Ascending aorta (tissue), 2 donors: ENCODE measurements around the gene STX1B. TPM values are rescaled to one million over a fixed set of nuclear protein-coding genes. Genes with fewer than 3 reads are reported as not detected.
A peak's percentile ranks its signal among the peaks of the same experiment; 100 is the strongest.

Experiments
- DNase-seq, 2 donors: peaks; one replicate each; pipeline ENCODE4 v3.0.0-alpha.2; 2019; ENCODE audit warnings: low spot score in 2 of 2
- H3K27ac ChIP-seq, 2 donors: fragments of 200-600 bp; sonication (generic); one replicate each; pipeline ENCODE4 v1.5.1; 2016 to 2017; ENCODE audit warnings: mild to moderate bottlenecking in 1 of 2
- H3K27me3 ChIP-seq: fragments of 200-600 bp; sonication (generic); one replicate; pipeline ENCODE4 v1.5.1; 2017
- H3K36me3 ChIP-seq, 2 donors: fragments of 200-600 bp; sonication (generic); one replicate each; pipeline ENCODE4 v1.5.1; 2016
- H3K4me1 ChIP-seq, 2 donors: fragments of 200-600 bp; sonication (generic); one replicate each; pipeline ENCODE4 v1.5.1; 2016 to 2017; ENCODE audit warnings: mild to moderate bottlenecking in 1 of 2
- H3K4me3 ChIP-seq, 2 donors: fragments of 200-600 bp; sonication (generic); one replicate each; pipeline ENCODE4 v1.5.1; 2016 to 2017; ENCODE audit warnings: mild to moderate bottlenecking in 1 of 2
- H3K9me3 ChIP-seq, 2 donors: fragments of 200-600 bp; sonication (generic); one replicate each; pipeline ENCODE4 v1.5.1; 2016
- intact Hi-C: fragments of 100-400 bp; cut with DNase I; formaldehyde crosslinking; loops from one replicate; pipeline ENCODE4 v1.15.1; 2023
- total RNA-seq: library from RNA; depleted of rRNA; stranded (reverse); fragments of >200 nt; gene quantifications from one replicate; pipeline ENCODE4 v1.1.0, GENCODE V29; 2016
- TF ChIP-seq, protein P1 (sequence below), 3 experiments: fragments of 200-600 bp in 2 of 3; fragments of 450-650 bp in 1 of 3; sonication (generic) in 2 of 3; IDR thresholded peaks; one replicate each; pipeline ENCODE4 v1.5.1; 2016 to 2019; ENCODE audit warnings: antibody characterized with exemption in 3 of 3, mild to moderate bottlenecking in 1 of 3, moderate library complexity in 1 of 3

The STX1B gene
- total RNA-seq, result 2.0 TPM

DNA sequence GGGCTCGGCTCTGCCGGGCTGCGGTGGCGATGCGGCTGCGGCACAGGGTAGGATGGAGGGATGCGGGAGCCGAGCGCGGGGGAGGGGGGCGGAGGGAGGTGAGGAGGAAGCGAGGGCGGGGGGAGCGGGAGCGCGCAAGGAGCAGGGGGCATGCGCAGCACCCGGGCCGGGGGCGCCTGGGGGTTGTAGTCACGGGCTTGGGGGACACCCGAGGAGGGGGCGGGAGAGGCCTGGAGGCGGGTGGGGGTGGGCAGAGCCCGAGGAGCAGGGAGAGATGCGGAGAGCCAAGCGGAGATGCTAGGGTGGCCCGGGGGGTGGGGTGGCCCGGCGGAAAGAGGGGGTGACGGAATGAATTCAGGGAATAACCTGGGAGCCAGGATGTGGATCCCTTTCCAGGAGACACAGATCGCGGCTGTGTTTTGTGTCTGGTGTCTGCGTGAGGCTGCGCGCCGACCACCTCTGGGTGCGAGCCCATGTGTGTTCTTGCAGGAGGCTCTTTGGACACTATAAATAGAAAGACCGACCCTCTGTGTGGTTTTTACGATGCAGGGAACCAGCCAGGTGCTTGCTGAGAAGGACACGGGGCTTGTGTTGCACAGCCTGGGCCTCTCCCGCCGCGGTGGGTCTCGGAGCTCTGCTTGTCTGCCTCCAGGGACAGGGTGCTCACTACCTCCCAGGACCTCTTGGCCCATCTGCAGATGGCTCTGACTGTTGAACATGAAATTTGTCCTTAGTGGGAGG is at the start of gene STX1B:
Gene STX1B (minus strand): TSS at position 54 of the 741 bp plus-strand sequence. CDS start 242 bp downstream, outside the sequence.
- intact Hi-C loops, result no loop called here
- H3K27me3 ChIP-seq, result peaks cover 5% of the 10 kb centered on the region

DNA sequence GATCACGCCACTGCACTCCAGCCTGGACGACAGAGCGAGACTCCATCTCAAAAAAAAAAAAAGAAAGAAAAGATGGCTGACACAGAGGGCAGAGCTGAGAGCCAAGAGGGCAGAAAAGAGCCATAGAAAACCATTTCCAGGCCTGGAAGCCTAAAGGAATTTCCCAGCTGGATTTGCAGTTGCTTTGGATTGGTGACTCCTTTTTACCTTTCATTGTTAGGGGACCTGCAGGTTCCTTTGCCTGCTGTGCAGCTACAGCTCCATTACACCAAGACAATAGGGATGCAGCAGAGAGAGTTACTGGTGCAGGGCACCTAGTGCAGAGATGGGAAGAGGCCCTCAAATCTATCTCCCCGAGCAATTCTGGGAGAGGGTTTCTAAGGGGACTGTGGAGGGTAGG is 45.2 kb upstream of the STX1B start:
- intact Hi-C loops, result no loop called here
- H3K9me3 ChIP-seq, result no peaks in the 10 kb centered on the region
- no peak overlapping the region for H3K4me3 ChIP-seq
- peaks cover 0 to 9% of the 10 kb centered on the region in 2 donors for H3K36me3 ChIP-seq
- TF ChIP-seq, protein P1, sequence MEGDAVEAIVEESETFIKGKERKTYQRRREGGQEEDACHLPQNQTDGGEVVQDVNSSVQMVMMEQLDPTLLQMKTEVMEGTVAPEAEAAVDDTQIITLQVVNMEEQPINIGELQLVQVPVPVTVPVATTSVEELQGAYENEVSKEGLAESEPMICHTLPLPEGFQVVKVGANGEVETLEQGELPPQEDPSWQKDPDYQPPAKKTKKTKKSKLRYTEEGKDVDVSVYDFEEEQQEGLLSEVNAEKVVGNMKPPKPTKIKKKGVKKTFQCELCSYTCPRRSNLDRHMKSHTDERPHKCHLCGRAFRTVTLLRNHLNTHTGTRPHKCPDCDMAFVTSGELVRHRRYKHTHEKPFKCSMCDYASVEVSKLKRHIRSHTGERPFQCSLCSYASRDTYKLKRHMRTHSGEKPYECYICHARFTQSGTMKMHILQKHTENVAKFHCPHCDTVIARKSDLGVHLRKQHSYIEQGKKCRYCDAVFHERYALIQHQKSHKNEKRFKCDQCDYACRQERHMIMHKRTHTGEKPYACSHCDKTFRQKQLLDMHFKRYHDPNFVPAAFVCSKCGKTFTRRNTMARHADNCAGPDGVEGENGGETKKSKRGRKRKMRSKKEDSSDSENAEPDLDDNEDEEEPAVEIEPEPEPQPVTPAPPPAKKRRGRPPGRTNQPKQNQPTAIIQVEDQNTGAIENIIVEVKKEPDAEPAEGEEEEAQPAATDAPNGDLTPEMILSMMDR (IDR thresholded peaks at IDR 0.05), result no peak
- no peak for DNase-seq
- H3K4me1 ChIP-seq, result no peaks in the 10 kb centered on the region
- H3K27me3 ChIP-seq, result no peaks in the 10 kb centered on the region
- H3K27ac ChIP-seq, result no peak overlapping the region

More for the DNA sequence above, at the start of gene STX1B:
- TF ChIP-seq, protein P1 (IDR thresholded peaks at IDR 0.05), result no peak
- Histone ChIP-seq H3K36me3 (no peaks in the 10 kb centered on the region), H3K4me1 (no peaks in the 10 kb centered on the region), H3K9me3 (no peaks in the 10 kb centered on the region), H3K27ac (no peak within 1 kb of the TSS), H3K4me3 (peak within 1 kb of the TSS in 1 of 2 donors; percentile 30)
- DNase-seq, result no peak

DNA sequence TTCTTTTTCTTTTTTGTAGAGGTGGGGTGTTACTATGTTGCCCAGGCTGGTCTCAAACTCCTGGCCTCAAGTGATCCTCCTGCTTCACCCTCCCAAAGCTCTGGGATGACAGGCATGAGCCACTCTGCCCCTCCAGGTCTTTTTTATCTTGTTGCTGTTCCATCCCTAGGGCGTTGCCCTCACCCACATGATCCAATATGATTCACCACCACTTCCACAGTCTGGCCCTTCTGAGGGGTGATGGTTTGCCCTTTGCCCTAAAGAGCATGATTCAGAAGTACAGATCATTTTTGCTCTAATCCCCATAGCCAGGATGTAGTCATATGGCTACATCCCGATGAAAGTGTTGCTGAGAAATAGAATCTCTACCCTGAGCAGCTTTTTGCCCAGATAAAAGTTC is 41.7 kb upstream of the STX1B start:
- Histone ChIP-seq H3K36me3 (no peaks in the 10 kb centered on the region), H3K27ac (no peak overlapping the region), H3K9me3 (no peaks in the 10 kb centered on the region), H3K4me1 (no peaks in the 10 kb centered on the region), H3K27me3 (no peaks in the 10 kb centered on the region), H3K4me3 (no peak overlapping the region)
- intact Hi-C loops, result no loop called here
- peak in 1 of 2 donors; percentile 74 for DNase-seq
- TF ChIP-seq, protein P1 (IDR thresholded peaks at IDR 0.05), result no peak

DNA sequence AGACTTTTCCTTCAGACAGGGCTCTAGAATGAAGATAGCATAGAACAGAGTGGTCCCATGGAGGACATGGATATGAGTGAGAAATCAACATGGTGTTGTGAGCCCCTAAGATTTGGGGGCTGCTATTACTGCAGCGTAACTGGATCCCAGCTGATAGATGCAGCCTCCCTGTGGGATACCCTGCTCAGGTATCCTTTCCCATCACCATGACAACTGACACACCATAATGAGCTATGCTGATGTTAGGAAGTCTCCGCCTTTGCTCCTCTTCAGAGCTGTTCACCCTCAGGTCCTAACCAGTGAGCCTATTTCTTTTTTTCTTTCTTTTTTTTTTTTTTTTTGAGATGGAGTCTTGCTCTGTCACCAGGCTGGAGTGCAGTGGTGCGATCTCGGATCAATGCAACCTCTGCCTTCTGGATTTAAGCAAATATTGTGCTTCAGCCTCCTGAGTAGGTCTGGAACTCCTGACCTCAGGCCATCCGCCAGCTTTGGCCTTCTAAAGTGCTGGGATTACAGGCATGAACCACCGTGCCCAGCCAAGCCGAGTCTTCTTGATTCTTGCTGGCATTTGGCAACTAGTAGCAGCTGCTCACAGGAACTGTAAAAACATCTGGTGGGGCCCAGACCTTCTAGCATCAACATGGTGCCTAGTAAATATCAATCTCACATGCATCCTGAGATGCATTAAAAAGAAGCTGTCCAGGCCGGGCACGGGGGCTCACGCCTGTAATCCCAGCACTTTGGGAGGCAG is 40.0 kb upstream of the STX1B start:
- Histone ChIP-seq H3K4me3 (no peak overlapping the region), H3K4me1 (no peaks in the 10 kb centered on the region), H3K9me3 (no peaks in the 10 kb centered on the region), H3K27me3 (no peaks in the 10 kb centered on the region), H3K36me3 (no peaks in the 10 kb centered on the region), H3K27ac (no peak overlapping the region)
- intact Hi-C loops, result no loop called here
- DNase-seq, result no peak
- TF ChIP-seq, protein P1 (IDR thresholded peaks at IDR 0.05), result no peak

DNA sequence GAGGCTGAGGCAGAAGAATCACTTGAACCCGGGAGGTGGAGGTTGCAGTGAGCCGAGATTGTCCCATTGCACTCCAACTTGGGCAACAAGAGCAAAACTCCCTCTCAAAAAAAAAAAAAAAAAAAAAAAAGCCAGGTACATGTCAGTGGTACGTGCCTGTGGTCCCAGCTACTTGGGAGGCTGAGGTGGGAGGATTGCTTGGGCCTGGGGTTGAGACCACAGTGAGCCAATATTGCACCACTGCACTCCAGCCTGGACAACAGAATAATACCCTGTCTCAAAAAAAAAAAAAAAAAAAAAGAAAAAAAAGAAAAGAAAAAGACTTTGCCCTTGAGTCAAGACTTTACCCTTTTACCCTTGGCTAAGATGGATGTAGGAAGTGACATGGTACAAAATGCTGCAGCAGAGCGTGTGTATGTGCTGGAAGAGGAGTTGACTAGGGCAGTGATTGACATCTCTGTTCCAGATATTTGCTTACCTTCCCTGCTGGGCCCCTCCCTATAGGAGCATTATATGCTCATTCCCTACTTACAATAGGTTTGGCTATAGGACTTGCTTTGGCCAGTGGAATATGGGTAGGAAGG is 33.6 kb upstream of the STX1B start:
- Histone ChIP-seq H3K4me1 (no peaks in the 10 kb centered on the region), H3K27me3 (no peaks in the 10 kb centered on the region), H3K36me3 (peaks cover 35 to 43% of the 10 kb centered on the region in 2 donors), H3K9me3 (no peaks in the 10 kb centered on the region), H3K4me3 (no peak overlapping the region), H3K27ac (no peak overlapping the region)
- no peak for DNase-seq
- intact Hi-C loops, result no loop called here
- TF ChIP-seq, protein P1 (IDR thresholded peaks at IDR 0.05), result no peak
